Activated CD8-positive, alpha-beta memory T cell treated with anti-CD3 and anti-CD28 coated beads, Interleukin-2, amount 50 U/mL, for 4 hours (primary cell): Measurements from ENCODE around the gene PTPRN2.

Experiments used
- DNase-seq: peaks from one replicate; pipeline ENCODE4 v3.0.0-alpha.2; 2020

The PTPRN2 gene

GRCh38 chr7:158073845-158074840 lies 513.5 kb downstream of the PTPRN2 start:
- no peak for DNase-seq

GRCh38 chr7:158072991-158073730 lies 514.5 kb downstream of the PTPRN2 start:
- no peak for DNase-seq

- no peak for DNase-seq
Measured at GRCh38 chr7:158070222-158070920, 517.3 kb downstream of the PTPRN2 start.

- no peak for DNase-seq
Measured at GRCh38 chr7:158068853-158069252, 518.8 kb downstream of the PTPRN2 start.

GRCh38 chr7:158067931-158068482 lies 519.6 kb downstream of the PTPRN2 start:
- DNase-seq, result no peak

- no peak for DNase-seq
Measured at GRCh38 chr7:158067219-158067930, 520.2 kb downstream of the PTPRN2 start.

- no peak for DNase-seq
Measured at GRCh38 chr7:158066085-158066484, 521.5 kb downstream of the PTPRN2 start.

GRCh38 chr7:158065340-158065739 lies 522.3 kb downstream of the PTPRN2 start:
- no peak for DNase-seq

GRCh38 chr7:158064631-158065030 lies 523.0 kb downstream of the PTPRN2 start:
- DNase-seq, result no peak

GRCh38 chr7:158063850-158064610 lies 523.6 kb downstream of the PTPRN2 start:
- DNase-seq, result no peak

- DNase-seq, result no peak
Measured at GRCh38 chr7:158062661-158063060, 525.0 kb downstream of the PTPRN2 start.

- no peak for DNase-seq
Measured at GRCh38 chr7:158061884-158062656, 525.6 kb downstream of the PTPRN2 start.

- DNase-seq, result no peak
Measured at GRCh38 chr7:158061026-158061630, 526.5 kb downstream of the PTPRN2 start.

- no peak for DNase-seq
Measured at GRCh38 chr7:158060216-158060615, 527.4 kb downstream of the PTPRN2 start.

- no peak for DNase-seq
Measured at GRCh38 chr7:158057446-158057845, 530.2 kb downstream of the PTPRN2 start.

GRCh38 chr7:158056761-158057160 lies 530.9 kb downstream of the PTPRN2 start:
- no peak for DNase-seq

GRCh38 chr7:158055726-158056510 lies 531.7 kb downstream of the PTPRN2 start:
- DNase-seq, result no peak

GRCh38 chr7:158054611-158055010 lies 533.0 kb downstream of the PTPRN2 start:
- no peak for DNase-seq

- no peak for DNase-seq
Measured at GRCh38 chr7:158054081-158054480, 533.5 kb downstream of the PTPRN2 start.
